Esophagus muscularis mucosa (tissue), 4 donors: ENCODE data around the gene ZNF135. TPM values are rescaled to one million over a fixed set of nuclear protein-coding genes. Genes with fewer than 3 reads are reported as not detected.

Experiments used
- DNase-seq: peaks from one replicate; pipeline ENCODE4 v3.0.0-alpha.2; 2017; ENCODE audit errors: extremely low spot score
- H3K27ac ChIP-seq, 4 donors: fragments of 200-600 bp; sonication (generic); replicated peaks in 1 of 4; 1 replicate in 3 of 4; 2 replicates in 1 of 4; pipeline ENCODE4 v1.5.1; 2016 to 2019; ENCODE audit warnings: mild to moderate bottlenecking in 1 of 4
- H3K27me3 ChIP-seq, 4 donors: fragments of 200-600 bp; sonication (generic); one replicate each; pipeline versions ENCODE4 v1.5.1 to v1.6.0; 2016 to 2019
- H3K36me3 ChIP-seq, 4 donors: fragments of 200-600 bp; sonication (generic); one replicate each; pipeline ENCODE4 v1.5.1; 2016 to 2019
- H3K4me1 ChIP-seq, 4 donors: fragments of 200-600 bp; sonication (generic); one replicate each; pipeline ENCODE4 v1.5.1; 2016 to 2019
- H3K4me3 ChIP-seq, 4 donors: fragments of 200-600 bp; sonication (generic); 1 replicate in 2 of 4; 2 replicates in 2 of 4; pipeline ENCODE4 v1.5.1; 2016 to 2019; ENCODE audit warnings: mild to moderate bottlenecking in 4 of 4, moderate library complexity in 1 of 4
- H3K9me3 ChIP-seq, 4 donors: fragments of 200-600 bp; sonication (generic); 1 replicate in 3 of 4; 2 replicates in 1 of 4; pipeline ENCODE4 v1.5.1; 2016 to 2019
- EP300 ChIP-seq: sonication (generic); formaldehyde crosslinking; IDR thresholded peaks from one replicate; pipeline ENCODE4 v1.6.1; 2017; ENCODE audit warnings: antibody characterized with exemption
- POLR2A ChIP-seq: fragments of 450-650 bp; IDR thresholded peaks from one replicate; pipeline ENCODE4 v1.6.1; 2017; ENCODE audit warnings: antibody characterized with exemption, moderate library complexity, mild to moderate bottlenecking, low read depth
- POLR2AphosphoS5 ChIP-seq, 2 donors: sonication (generic); formaldehyde crosslinking; IDR thresholded peaks; one replicate each; pipeline ENCODE4 v1.6.1; 2017; ENCODE audit warnings: antibody characterized with exemption in 2 of 2
- WGBS: methylation state at CpG from one replicate; pipeline ENCODE4 v1.1.5; 2018; 5-methylcytosine and 5-hydroxymethylcytosine counted together
- intact Hi-C: fragments of 100-400 bp; cut with DNase I; formaldehyde crosslinking; loops from one replicate; pipeline ENCODE4 v1.15.1; 2023
- total RNA-seq, 4 donors: library from RNA; depleted of rRNA; stranded (reverse); fragments of >200 nt; gene quantifications; one replicate each; pipeline versions ENCODE4 v1.1.0 to v1.2.1, GENCODE V29; 2016
- TF ChIP-seq, protein P1 (sequence below), 3 experiments: fragments of 200-600 bp in 2 of 3; fragments of 450-650 bp in 1 of 3; sonication (generic) in 2 of 3; IDR thresholded peaks; one replicate each; pipeline ENCODE4 v1.5.1; 2017 to 2019; ENCODE audit warnings: antibody characterized with exemption in 3 of 3, mild to moderate bottlenecking in 2 of 3, moderate library complexity in 1 of 3

ZNF135 gene
- total RNA-seq, 4 donors from 2014 or later, result 5.1 to 9.1 (median 6.6) TPM

DNA sequence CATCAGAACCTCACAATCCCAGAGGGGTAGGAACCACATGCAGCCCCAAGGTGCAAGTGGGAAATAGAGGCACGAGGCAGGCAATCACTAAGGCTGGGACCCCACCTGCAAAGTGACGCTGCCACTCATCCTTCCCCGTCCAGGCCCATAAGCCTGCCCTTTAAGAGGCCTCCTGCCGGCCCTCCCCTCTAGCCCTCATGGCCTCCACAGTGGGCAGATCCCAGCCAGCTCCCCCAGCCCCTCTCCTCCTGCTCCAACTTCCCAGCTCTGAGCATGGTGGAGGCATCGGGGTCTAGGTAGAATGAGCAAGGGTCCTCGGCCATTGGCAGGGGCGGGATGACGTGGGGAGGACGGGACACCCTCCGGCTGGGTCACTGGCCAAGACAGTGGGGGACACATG lies 36.2 kb downstream of the ZNF135 start:
- TF ChIP-seq POLR2A (no peak), EP300 (no peak), POLR2AphosphoS5 (IDR thresholded peaks at IDR 0.05) (no peak)
- TF ChIP-seq, protein P1, sequence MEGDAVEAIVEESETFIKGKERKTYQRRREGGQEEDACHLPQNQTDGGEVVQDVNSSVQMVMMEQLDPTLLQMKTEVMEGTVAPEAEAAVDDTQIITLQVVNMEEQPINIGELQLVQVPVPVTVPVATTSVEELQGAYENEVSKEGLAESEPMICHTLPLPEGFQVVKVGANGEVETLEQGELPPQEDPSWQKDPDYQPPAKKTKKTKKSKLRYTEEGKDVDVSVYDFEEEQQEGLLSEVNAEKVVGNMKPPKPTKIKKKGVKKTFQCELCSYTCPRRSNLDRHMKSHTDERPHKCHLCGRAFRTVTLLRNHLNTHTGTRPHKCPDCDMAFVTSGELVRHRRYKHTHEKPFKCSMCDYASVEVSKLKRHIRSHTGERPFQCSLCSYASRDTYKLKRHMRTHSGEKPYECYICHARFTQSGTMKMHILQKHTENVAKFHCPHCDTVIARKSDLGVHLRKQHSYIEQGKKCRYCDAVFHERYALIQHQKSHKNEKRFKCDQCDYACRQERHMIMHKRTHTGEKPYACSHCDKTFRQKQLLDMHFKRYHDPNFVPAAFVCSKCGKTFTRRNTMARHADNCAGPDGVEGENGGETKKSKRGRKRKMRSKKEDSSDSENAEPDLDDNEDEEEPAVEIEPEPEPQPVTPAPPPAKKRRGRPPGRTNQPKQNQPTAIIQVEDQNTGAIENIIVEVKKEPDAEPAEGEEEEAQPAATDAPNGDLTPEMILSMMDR (IDR thresholded peaks at IDR 0.05), result no peak
- H3K36me3 ChIP-seq, result peaks cover 0 to 36% (median 3%) of the 10 kb centered on the region in 4 donors
- H3K27me3 ChIP-seq, result no peaks in the 10 kb centered on the region
- peaks cover 19 to 29% (median 27%) of the 10 kb centered on the region in 4 donors for H3K4me1 ChIP-seq
- no peak overlapping the region for H3K27ac ChIP-seq
- intact Hi-C loops, result loop anchor here (10.0 kb wide), 1 partner anchor 81 kb away; no protein-coding TSS in a partner anchor
- DNase-seq, result no peak
- no peak overlapping the region for H3K4me3 ChIP-seq
- 100% methylated on average over 6 of the region's 10 CpGs for WGBS
- peaks cover 0 to 26% (median 11%) of the 10 kb centered on the region in 4 donors for H3K9me3 ChIP-seq

DNA sequence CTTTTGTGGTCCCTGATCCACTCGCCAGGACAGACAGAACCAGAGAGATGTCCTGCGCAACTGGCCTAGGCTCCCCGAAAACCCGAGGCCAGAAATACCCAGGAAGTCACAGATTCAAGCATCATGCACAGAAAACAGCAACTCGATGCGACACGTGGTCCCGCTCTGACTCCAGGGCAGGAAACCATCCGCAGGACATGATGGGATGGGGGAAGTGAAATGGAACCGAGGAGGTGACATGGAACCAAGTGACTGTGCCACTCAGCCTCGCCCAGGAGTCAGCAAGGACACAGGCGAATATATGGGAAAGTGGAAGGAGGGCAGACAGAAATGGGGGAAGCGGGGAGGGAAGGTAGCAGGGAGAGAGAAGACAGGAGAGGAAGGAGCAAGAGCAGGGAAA lies 37.8 kb downstream of the ZNF135 start:
- H3K9me3 ChIP-seq, result peaks cover 0 to 24% (median 11%) of the 10 kb centered on the region in 4 donors
- DNase-seq, result no peak
- H3K4me3 ChIP-seq, result peak overlapping the region; percentile 70 to 97 (median 76)
- intact Hi-C loops, result loop anchor here (10.0 kb wide), 1 partner anchor 82 kb away; no protein-coding TSS in a partner anchor
- no peak for TF ChIP-seq EP300
- TF ChIP-seq POLR2AphosphoS5 (IDR thresholded peaks at IDR 0.05), result no peak
- TF ChIP-seq, protein P1 (IDR thresholded peaks at IDR 0.05), result no peak
- TF ChIP-seq POLR2A, result no peak
- WGBS, result 84% methylated on average over 13 of the region's 13 CpGs
- peaks cover 19 to 29% (median 27%) of the 10 kb centered on the region in 4 donors for H3K4me1 ChIP-seq
- peak overlapping the region in 3 of 4 donors; percentile 93 to 96 (median 96) for H3K27ac ChIP-seq
- H3K27me3 ChIP-seq, result no peaks in the 10 kb centered on the region
- H3K36me3 ChIP-seq, result peaks cover 0 to 28% (median 3%) of the 10 kb centered on the region in 4 donors

DNA sequence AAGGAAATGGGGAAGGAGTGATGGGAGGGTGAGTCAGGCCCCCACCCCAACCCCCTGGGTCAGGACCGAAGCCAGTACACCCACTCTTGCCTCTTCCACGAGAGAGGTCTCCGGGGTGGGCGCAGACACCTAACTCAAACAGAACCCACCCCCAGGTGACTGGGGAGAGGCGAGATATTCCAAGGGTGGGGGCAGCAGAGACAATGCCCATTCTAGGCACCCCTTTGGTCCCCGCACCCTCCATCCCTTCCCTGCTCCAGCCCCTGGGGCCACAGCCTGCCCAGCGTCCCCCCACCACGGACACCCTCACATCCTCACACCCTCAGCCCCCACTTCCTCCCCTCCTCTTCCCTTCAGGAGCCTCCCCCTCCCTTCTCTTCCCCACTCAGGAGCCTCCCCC lies 38.3 kb downstream of the ZNF135 start:
- Histone ChIP-seq H3K36me3 (peaks cover 0 to 23% (median 3%) of the 10 kb centered on the region in 4 donors), H3K9me3 (peaks cover 0 to 24% (median 13%) of the 10 kb centered on the region in 4 donors), H3K4me1 (peaks cover 19 to 29% (median 27%) of the 10 kb centered on the region in 4 donors), H3K27me3 (no peaks in the 10 kb centered on the region), H3K4me3 (peak overlapping the region; percentile 70 to 97 (median 76)), H3K27ac (peak overlapping the region; percentile 91 to 96 (median 94))
- TF ChIP-seq, protein P1 (IDR thresholded peaks at IDR 0.05), result no peak
- TF ChIP-seq POLR2A (no peak), POLR2AphosphoS5 (IDR thresholded peaks at IDR 0.05) (no peak), EP300 (no peak)
- WGBS, result 28% methylated on average over 8 of the region's 8 CpGs
- DNase-seq, result no peak
- intact Hi-C loops, result loop anchor here (10.0 kb wide), 1 partner anchor 83 kb away; no protein-coding TSS in a partner anchor

- no peak for TF ChIP-seq EP300
- TF ChIP-seq POLR2A, result peak; percentile 42
- peak; percentile 95 to 96 for TF ChIP-seq POLR2AphosphoS5 (IDR thresholded peaks at IDR 0.05)
- TF ChIP-seq, protein P1 (IDR thresholded peaks at IDR 0.05), result no peak
- Histone ChIP-seq H3K4me1 (peaks cover 19 to 29% (median 27%) of the 10 kb centered on the region in 4 donors), H3K4me3 (peak within 1 kb of the TSS; percentile 70 to 97 (median 76)), H3K27me3 (no peaks in the 10 kb centered on the region), H3K27ac (peak within 1 kb of the TSS; percentile 91 to 96 (median 94)), H3K36me3 (peaks cover 0 to 19% (median 3%) of the 10 kb centered on the region in 4 donors), H3K9me3 (peaks cover 0 to 28% (median 14%) of the 10 kb centered on the region in 4 donors)
- peak; percentile 99 for DNase-seq
- 4% methylated on average over 37 of the region's 67 CpGs for WGBS
- intact Hi-C loops, result loop anchor here (10.0 kb wide), 1 partner anchor 83 kb away; no protein-coding TSS in a partner anchor
Measured at GRCh38 chr19:58097781-58098681, 38.9 kb downstream of the ZNF135 start, which contains the start of gene ZSCAN18. ZSCAN18 (minus strand) TSS chr19:58098231; CDS start chr19:58090267, 7,964 bp downstream.
